WTC11 (cell line): Measurements from ENCODE around the gene TRAF3IP1.

Source experiments
- FOXJ3 ChIP-seq: sonication (generic); formaldehyde crosslinking; IDR thresholded peaks from 2 replicates; pipeline ENCODE4 v1.9.0; 2021; ENCODE audit warnings: missing genetic modification reagents, mild to moderate bottlenecking, borderline replicate concordance
- FOXP1 ChIP-seq: sonication (generic); formaldehyde crosslinking; IDR thresholded peaks from 2 replicates; pipeline ENCODE4 v1.8.0; 2022; ENCODE audit warnings: missing genetic modification reagents, mild to moderate bottlenecking, moderate library complexity, borderline replicate concordance
- JUN ChIP-seq: sonication (generic); formaldehyde crosslinking; IDR thresholded peaks from 2 replicates; pipeline ENCODE4 v1.8.0; 2023; ENCODE audit warnings: mild to moderate bottlenecking, missing genetic modification reagents
- KAT7 ChIP-seq: sonication (generic); formaldehyde crosslinking; IDR thresholded peaks from 2 replicates; pipeline ENCODE4 v1.8.1; 2023; ENCODE audit warnings: missing genetic modification reagents, mild to moderate bottlenecking, borderline replicate concordance
- NR1H2 ChIP-seq: sonication (generic); formaldehyde crosslinking; IDR thresholded peaks from 2 replicates; pipeline ENCODE4 v1.9.0; 2021; ENCODE audit warnings: mild to moderate bottlenecking, moderate library complexity, missing genetic modification reagents
- TP53 ChIP-seq: sonication (generic); formaldehyde crosslinking; IDR thresholded peaks from 2 replicates; pipeline ENCODE4 v1.8.1; 2023; ENCODE audit warnings: mild to moderate bottlenecking, missing genetic modification reagents
- TF ChIP-seq, protein P1 (sequence below): fragments of 200-600 bp; IDR thresholded peaks from 2 replicates; pipeline ENCODE4 v1.8.0; 2022; ENCODE audit warnings: antibody characterized with exemption
- TF ChIP-seq, protein P2 (sequence below): sonication (generic); formaldehyde crosslinking; IDR thresholded peaks from 2 replicates; pipeline ENCODE4 v1.8.1; 2023; ENCODE audit warnings: mild to moderate bottlenecking, missing genetic modification reagents, moderate library complexity
- TF ChIP-seq, protein P3 (sequence below): sonication (generic); formaldehyde crosslinking; IDR thresholded peaks from 2 replicates; pipeline ENCODE4 v1.8.0; 2022; ENCODE audit warnings: mild to moderate bottlenecking, missing genetic modification reagents
- TF ChIP-seq, protein P4 (sequence below): sonication (generic); formaldehyde crosslinking; IDR thresholded peaks from 2 replicates; pipeline ENCODE4 v1.8.0; 2022; ENCODE audit warnings: mild to moderate bottlenecking, missing genetic modification reagents
- TF ChIP-seq, protein P5 (sequence below): sonication (generic); formaldehyde crosslinking; conservative IDR thresholded peaks from 2 replicates; pipeline ENCODE4 v1.8.1; 2022; ENCODE audit warnings: mild to moderate bottlenecking, missing genetic modification reagents

DNA sequence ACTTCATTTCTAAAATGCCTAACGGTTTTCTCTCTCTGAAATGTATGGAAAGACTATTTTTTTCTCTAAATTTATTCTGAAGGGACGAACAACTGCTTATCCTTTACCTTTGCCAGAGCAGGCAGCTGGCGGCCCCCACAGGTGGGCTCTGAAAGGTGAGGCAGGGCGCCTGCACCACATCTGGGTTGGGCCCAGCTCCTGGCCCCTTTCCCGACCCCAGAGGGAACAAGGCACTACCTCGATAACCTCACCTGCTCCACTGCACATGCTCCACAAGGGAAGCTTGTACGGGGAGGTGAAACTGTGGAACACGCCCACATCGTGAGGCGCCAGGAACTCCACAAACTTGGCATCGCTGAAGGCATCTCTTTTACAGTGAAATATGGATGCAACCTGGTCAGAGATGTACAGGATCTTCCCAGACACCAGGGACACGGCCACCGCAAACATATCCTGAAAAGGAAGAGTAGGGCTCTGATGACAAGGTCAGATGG, 49.2 kb upstream of the TRAF3IP1 start:
- TF ChIP-seq NR1H2 = no peak
- no peak for TF ChIP-seq FOXP1
- TF ChIP-seq, protein P1, sequence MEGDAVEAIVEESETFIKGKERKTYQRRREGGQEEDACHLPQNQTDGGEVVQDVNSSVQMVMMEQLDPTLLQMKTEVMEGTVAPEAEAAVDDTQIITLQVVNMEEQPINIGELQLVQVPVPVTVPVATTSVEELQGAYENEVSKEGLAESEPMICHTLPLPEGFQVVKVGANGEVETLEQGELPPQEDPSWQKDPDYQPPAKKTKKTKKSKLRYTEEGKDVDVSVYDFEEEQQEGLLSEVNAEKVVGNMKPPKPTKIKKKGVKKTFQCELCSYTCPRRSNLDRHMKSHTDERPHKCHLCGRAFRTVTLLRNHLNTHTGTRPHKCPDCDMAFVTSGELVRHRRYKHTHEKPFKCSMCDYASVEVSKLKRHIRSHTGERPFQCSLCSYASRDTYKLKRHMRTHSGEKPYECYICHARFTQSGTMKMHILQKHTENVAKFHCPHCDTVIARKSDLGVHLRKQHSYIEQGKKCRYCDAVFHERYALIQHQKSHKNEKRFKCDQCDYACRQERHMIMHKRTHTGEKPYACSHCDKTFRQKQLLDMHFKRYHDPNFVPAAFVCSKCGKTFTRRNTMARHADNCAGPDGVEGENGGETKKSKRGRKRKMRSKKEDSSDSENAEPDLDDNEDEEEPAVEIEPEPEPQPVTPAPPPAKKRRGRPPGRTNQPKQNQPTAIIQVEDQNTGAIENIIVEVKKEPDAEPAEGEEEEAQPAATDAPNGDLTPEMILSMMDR = no peak
- TF ChIP-seq, protein P2, sequence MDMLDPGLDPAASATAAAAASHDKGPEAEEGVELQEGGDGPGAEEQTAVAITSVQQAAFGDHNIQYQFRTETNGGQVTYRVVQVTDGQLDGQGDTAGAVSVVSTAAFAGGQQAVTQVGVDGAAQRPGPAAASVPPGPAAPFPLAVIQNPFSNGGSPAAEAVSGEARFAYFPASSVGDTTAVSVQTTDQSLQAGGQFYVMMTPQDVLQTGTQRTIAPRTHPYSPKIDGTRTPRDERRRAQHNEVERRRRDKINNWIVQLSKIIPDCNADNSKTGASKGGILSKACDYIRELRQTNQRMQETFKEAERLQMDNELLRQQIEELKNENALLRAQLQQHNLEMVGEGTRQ (CRISPR knock-in tag) = no peak
- TF ChIP-seq, protein P3, sequence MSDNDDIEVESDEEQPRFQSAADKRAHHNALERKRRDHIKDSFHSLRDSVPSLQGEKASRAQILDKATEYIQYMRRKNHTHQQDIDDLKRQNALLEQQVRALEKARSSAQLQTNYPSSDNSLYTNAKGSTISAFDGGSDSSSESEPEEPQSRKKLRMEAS (CRISPR knock-in tag) = no peak
- TF ChIP-seq JUN (CRISPR knock-in tag) = no peak
- TF ChIP-seq, protein P4, sequence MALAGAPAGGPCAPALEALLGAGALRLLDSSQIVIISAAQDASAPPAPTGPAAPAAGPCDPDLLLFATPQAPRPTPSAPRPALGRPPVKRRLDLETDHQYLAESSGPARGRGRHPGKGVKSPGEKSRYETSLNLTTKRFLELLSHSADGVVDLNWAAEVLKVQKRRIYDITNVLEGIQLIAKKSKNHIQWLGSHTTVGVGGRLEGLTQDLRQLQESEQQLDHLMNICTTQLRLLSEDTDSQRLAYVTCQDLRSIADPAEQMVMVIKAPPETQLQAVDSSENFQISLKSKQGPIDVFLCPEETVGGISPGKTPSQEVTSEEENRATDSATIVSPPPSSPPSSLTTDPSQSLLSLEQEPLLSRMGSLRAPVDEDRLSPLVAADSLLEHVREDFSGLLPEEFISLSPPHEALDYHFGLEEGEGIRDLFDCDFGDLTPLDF = no peak
- TF ChIP-seq KAT7 (CRISPR knock-in tag) = no peak
- no peak for TF ChIP-seq TP53 (CRISPR knock-in tag)
- TF ChIP-seq, protein P5, sequence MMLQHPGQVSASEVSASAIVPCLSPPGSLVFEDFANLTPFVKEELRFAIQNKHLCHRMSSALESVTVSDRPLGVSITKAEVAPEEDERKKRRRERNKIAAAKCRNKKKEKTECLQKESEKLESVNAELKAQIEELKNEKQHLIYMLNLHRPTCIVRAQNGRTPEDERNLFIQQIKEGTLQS (CRISPR knock-in tag) = no peak
- TF ChIP-seq FOXJ3 (CRISPR knock-in tag) = no peak
